Urothelium cell line (cell line): Measurements from ENCODE around the gene TNFAIP2.
"Not testable (repeated sequence)": the region's sequence is repeated elsewhere in the genome, so short reads cannot be mapped to it uniquely, and the experiment has no call there.

Experiments used
- DNase-seq: peaks from one replicate; pipeline ENCODE4 v3.0.0; 2011; ENCODE audit warnings: low spot score, mixed read lengths
- FAIRE-seq: peaks from 2 replicates; lab custom pipeline; 2011; peaks lifted over from hg19 to GRCh38; lab: Jason Lieb, UNC

TNFAIP2 gene

DNA sequence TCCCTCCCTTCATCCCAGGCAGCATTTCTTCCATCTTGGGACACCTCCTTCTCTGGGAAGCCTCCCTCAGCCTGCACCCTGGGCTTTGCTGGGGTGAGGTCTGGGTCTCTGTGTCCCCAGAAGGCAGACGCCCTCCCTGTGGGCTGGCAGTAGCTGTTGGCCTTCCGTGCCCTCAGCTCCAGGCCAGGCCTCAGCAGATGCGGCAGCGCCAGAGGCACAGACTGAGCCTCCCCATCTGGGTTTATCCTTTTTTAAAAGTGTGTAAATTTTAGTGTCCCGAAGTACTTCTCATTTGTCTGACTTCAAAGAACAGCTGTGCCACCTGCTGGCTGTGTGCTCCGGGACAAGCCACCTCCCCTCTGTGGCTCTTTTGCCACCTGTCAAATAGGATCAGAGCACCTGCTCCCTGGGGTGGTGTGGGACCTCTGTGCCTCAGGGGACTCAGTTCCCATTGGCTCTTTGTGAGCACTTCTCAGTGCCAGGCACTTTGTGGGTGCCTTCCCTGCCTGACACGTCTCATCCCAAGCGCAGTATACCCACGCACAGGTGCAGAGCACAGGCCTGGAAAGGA is 17.6 kb upstream of the TNFAIP2 start:
- no peak for FAIRE-seq
- no peak for DNase-seq

DNA sequence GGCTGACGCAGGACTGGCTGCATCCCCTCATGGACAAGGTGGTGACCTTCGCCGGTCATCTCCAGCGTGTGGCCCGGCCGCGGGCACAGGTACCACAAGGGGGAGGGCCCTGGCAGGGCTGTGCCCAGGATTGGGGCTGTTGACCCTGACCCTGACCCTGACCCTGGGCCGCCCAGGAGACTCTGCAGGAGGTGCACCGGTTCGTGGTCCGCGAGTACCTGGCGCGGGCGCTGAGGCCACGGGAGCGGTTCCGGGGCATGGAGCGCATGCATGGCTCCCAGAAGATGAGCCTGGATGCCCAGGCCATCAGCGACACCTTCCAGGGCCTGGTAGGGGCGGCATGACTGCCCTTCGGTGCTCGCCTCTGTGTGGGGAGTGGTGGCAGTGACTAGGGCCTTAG is 15.8 kb upstream of the TNFAIP2 start:
- no peak for DNase-seq
- FAIRE-seq, result no peak

DNA sequence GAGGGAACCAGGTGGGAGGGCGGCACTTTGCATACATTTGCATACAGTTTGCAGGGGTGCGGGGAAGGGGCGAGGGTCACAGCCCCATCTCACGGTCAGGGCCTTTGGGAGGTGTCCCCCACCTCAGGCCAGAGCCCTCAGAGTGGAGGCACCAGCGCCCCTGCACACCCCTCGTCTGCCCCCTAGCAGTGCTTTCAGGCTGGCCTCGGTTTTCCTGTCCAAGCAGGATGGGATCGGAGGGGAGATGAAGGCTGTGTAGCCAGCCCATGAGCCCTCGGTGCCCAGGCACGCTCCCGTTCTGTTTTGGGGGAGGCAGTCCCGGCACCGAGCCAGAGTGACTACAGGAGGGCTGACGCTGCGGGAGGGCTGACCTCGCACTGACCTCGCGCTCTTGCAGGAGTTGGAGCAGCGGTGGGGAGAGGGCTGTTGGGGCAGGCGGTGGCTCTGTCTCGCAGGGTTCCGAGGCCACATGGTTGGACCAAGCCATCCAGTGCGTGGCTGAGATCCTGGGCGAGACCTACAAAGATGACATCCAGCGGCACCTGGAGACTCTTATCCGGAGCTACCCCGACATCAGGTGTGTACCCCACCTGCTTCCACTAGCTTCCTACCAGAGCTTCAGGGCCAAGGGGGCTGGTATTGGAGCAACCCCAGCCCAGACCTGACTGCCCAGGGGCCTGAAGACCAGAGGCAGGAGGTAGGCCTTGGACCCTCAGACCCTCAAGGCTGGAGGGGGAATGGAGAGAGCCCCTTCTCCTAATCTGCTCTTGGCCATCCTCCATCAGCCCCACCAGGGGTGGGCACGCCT is 15.1 kb upstream of the TNFAIP2 start:
- DNase-seq (no peak), FAIRE-seq (no peak)

DNA sequence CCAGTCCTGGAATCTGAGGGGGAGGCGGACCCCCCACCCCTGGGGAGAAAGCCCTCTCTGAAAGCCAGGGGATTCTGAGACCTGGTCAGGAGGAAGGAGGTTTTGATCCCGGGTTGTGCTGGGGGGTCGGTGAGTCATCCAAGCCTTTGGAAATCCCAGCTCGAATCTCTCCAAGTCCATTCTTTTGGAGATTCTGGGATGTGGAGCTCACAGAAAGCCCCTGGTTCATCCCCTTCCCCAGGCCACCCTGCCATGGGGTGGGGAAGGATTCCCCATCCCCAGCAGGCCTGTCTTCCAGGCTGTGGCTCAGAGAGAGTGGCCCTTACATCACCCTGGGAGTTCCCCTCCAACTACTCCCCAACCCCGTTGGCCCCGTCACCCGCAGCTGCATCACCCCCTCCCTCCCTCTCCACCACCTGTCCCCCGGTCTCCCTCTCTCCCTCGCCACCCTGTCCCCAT is 14.5 kb upstream of the TNFAIP2 start:
- FAIRE-seq, result no peak
- DNase-seq, result peak; percentile 54

DNA sequence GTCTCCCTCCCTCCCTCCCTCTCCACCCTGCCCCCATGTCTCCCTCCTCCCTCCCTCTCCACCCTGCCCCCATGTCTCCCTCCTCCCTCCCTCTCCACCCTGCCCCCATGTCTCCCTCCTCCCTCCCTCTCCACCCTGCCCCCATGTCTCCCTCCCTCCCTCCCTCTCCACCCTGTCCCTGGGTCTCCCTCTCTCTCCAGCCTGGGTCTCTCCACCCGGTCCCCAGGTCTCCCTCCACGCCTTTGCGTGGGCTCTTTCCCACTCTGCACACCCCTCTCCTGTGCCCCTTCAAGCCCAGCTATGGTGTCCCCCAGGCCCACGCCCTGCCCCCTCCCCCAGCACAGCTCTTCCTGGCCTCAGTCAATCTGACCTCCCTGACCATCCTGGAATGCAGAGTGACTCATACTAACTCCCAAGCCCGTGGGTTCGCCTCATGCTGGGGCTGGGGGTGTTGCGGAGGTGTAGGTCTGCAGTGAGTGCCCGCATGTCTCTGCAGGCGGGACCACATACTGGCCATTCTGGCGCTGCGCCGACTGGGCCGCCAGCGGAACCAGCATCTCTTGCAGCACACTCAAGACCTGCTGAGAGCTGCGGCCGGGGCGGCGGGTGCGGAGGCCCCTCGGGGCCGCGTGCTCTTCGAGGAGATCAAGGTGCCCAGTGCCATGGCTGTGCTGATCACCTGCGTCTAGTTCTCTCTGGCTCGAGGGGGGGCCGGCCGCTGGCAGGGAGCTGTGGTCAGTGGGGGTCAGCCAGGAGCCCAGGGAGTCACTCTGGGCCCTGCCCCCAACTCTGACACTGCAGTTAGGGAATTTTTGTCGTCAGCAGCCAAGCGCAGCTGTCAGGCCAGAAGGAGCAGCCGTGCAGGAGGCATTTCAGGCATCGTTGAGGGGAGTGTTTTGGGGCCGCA is 13.5 kb upstream of the TNFAIP2 start:
- peak; percentile 67 for DNase-seq
- peak; percentile 32 for FAIRE-seq

DNA sequence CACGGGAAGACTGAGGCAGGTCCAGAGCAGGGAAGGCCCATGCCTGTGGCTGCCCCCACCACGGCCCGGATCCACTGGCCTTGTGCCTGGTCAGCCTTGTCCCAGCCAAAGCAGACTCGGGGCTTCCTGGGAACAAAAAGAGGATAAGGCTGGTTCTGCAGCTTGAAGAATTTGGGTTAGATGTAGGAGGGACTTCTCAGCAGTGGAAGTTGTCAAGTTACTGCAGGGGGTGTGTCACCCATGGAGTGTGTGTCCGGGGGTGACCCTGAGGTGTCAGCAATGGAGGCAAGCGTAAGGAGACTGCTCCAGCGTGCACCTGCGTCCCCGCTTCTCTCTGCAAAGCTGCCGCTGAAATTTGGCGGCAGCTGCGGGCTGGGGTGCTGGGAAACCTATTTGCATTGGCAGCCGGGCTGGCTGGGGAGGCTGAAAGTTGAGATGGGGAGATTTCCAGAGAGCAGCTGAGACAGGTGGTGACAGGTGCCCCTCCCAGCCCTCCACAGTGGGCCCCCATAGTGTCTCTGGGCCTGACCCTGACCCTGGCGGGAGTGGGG is 12.5 kb upstream of the TNFAIP2 start:
- FAIRE-seq, result no peak
- no peak for DNase-seq

DNA sequence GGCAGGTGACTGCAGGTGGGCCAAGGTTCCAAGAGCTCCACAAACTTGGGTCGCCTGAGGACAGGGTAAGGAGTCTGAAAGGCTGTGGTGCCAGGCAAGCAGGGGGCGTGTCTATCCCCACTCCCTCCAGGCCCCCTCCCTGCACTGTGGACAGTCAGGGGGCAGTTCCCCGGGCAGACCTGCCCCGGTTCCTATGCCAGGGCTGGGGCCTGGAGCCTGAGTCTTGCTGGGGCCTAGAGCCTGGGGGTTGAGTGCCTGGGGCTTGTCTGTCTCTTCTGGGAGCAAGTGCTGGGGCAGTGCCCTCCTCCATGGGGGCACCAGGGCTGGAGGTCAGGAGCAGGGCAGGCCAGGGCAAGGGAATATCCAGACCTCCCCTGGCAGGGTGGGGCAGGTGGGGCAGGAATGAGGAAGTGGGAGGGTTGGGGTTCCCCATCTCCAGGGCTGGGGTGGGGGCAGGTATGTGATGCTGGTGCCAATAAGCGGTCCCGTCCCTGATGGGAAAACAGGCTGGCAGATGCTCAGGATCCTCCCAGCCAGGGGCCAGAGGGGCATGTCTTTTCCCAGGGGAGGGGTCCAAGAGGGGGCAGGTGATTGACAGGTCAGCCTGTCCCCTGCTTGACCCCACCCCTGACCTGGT is 11.9 kb upstream of the TNFAIP2 start:
- FAIRE-seq (no peak), DNase-seq (no peak)

DNA sequence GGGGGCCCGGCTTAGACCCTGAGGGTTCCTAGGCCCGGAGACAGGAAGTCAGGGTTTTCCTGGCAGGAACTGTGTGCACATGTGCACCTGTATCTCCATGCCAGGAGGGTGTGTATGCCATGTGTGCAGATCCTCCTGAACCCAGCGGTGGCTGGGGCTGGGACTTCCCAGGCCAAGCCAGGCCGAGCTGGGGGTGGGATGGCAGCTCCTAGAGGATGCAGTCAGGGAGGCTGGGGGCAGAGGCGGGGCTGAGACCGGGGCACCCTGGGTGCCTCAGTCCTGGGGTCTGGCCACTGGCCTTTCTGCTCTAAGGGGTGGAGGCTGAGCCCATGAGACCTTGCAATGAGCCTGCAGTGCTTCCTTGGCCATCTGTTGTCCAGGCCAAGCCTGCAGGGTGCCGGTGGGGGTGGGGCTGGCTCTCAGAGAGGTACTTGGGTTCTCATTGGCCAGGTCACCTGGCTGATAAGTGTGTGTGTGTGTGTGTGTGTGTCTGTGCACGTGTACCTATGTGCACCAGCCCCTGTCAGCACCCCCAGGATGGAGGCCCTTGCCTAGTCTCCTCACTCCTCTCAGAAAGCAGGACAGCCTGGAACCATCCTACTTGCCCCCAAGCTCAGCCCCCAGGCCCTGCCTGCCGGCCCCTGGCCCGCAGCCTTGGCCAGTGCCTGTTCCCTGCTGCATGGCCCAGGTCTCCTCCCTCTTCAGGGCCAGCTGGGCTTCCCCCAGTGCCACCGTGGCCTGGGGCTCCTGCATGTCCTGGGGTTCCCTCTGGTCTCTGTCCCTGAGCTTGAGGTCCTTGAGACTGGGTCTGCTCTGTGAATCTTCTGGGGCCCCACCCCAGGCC is 10.6 kb upstream of the TNFAIP2 start:
- FAIRE-seq, result no peak
- DNase-seq, result no peak

DNA sequence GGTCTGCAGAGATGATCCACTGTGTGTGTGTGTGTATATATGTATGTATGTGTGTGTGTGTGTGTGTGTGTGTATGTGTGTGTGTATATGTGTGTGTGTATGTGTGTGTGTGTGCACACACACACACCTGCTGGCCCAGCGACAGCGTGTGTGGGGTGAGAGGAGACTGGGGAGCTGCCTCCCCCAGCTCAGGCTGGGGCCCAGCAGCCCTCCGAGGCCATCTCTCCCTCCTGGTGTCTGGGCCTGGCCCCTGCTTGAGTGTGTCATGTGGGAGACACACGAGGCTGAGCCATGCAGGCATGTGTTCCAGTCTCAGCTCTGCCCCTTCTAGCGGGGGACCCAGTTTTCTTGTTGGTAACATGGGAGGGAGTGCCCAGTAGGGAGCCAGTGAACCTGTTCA is 10.0 kb upstream of the TNFAIP2 start:
- FAIRE-seq (no peak), DNase-seq (no peak)

DNA sequence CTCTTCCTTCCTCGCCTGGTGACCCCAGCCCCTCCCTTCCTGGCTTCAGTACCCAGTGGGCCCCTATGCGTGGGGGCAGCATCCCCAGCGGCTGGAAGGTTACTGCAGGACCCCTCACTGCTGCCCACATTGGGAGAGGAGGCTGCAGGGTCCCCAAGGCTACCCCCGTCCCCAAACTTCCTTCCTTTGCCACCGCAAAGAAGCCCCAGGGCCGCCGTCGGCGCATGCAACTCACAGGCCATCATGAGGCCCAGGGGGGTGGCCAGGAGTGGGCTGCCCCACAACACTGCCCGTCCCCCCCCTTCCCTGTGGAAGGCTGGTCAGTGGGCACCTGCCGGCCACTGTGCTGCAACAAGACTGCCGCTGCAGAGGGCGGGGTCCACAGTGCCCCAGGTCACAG is 9.5 kb upstream of the TNFAIP2 start:
- no peak for FAIRE-seq

DNA sequence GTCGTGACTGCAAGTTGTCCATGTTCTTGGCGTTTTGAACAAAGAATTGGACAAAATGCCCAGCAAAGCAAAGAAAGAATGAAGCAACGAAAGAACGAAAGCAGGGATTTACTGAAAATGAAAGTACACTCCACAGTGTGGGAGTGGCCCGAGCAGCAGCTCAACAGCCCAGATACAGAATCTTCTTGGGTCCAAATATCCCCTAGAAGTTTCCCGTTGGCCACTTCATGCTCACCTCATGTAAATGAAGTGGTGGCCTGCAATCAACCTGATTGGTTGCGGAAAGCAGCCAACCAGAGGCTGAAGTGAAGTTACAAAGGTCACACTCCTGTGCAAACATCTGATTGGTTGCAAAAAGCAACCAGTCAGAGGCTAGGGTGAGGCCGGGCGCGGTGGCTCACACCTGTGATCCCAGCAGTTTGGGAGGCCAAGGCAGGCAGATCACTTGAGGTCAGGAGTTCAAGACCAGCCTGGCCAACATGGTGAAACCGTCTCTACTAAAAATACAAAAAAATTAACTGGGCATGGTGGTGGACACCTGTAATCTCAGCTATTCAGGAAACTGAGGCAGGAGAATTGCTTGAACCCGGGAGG is 8.1 kb upstream of the TNFAIP2 start:
- not testable (repeated sequence) for DNase-seq, FAIRE-seq

More for the DNA sequence above, 9.5 kb upstream of the TNFAIP2 start:
- no peak for DNase-seq

DNA sequence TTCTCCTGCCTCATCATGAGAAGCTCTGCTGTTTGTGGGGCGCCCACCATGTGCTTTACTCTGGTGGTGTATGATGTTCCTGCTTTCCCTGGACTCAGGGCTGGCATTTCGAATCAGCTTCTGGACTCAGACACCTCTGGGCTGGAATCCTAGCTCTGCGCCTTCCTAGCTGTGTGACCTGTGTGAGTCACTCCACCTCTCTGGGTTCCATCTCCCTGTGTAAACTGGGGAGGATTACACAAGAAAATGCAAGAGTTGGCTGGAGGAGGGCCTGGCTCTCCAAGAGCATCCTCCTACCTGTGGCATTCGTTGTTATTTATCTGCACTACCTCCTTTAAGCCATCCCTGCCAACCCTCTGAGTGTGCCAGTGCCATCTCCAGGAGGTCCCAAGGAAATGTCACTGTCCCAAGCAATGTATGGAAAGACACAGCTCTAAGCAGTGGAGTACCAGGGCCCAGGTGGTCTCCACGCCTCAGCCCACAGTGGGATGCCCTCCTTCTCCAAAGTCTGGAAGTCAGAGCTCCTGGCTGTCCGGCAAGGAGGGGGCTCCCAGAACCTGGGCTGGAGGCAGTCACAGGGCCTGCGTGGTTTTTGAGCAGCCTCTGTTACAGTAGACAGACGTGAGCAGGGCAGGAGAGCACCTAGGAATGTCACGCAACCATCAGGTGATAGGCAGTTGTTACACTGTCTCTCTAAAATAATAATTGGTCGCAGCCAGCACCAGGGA is 7.3 kb upstream of the TNFAIP2 start:
- DNase-seq, result no peak
- no peak for FAIRE-seq

DNA sequence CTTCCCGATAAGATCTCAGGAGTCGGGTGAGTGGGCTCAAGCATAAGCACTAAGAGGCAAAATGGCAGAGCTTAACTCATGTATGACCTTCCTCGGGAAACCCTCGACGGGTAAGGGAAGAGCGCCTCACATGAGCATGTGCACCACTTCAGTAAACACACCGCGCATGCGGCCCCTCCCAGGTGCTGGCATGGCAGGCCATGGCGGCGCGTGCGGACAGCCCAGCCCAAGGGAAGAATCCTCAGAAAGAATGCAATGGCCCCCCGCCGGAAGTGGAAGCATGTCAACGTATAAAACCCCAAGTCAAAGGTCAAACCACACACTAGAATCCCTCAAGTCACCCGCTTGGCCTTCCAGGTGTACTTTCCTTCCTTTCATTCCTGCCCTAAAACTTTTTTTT is 6.6 kb upstream of the TNFAIP2 start:
- peak; percentile 47 for DNase-seq
- FAIRE-seq, result no peak

DNA sequence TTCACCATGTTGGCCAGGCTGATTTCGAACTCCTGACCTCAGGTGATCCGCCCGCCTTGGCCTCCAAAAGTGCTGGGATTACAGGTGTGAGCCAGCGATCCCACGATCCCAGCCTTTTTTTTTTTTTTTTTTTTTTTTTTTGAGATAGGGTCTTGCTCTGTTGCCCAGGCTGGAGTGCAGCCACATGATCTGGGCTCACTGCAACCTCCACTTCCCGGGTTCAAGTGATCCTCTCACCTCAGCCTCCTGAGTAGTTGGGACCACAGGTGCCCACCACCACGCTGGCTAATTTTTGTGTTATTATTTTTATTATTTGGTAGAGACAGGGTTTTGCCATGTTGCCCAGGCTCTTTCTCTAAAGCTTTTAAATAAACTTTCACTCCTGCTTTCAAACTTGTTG is 5.8 kb upstream of the TNFAIP2 start:
- FAIRE-seq, DNase-seq: not testable (repeated sequence)

DNA sequence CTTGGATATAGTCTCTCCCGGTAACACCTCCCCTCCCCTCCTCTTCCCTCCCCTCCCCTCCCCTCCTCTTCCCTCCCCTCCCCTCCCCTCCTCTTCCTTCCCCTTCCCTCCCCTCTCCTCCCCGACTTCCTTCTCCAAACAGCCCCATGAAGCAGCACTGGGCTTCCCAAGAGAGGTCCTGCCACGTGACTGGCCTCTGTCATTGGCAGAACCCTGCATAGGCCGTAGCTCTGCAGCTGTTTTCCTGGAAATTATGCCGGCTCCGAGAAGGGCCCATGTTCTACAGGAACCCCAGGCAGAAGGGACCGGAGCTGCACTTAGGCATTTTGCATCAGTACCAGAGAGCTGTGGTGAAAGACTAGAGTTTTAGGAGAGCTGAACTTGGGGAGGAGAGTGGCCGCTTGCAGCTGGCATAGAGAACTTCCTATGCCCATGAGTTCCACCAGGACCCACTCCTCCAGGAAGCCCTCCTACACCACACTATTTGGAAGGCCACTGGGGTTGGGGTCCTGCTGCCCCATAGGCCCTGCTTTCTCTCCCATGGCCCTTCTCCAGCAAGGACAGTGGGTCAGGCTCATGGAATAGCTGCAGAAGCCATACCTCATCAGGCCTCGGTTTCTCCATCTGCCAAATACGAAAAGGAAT is 5.1 kb upstream of the TNFAIP2 start:
- FAIRE-seq (no peak), DNase-seq (no peak)

DNA sequence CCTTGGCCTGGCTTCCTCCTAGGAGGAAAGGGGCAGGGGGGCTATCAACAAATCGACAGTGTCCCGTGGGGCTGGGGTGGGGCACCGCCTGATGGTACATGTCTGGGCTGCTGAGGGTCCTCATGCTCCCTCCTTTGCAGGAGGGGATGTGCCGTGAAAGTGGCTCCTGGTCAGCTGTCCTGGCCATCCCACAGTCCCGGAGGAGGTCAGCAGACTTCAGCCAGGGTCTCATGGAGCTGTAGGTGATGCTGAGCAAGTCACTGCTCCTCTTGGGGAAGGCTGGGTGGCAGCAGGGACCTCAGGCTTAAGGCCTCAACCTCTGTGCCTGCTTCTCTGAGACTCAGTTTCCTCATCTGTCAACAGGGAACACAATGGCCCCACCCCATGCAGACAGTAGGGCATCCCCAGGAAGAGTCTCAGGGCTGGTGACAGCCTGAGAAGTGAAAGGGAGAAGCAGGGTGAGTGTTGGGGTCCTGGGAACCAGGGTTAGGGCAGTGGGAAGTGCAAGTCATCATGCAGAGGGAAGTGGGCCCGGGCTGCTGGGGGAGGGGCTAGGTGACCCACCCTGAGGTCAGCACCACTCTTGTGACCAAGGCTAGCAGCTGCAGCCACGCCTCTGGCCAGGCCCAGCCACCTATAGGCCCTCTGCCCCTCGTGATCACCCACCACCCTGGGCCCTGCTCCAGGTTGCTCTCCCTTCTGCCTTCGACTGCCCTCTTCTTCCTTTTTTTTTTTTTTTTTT is 4.4 kb upstream of the TNFAIP2 start:
- DNase-seq (no peak), FAIRE-seq (no peak)

DNA sequence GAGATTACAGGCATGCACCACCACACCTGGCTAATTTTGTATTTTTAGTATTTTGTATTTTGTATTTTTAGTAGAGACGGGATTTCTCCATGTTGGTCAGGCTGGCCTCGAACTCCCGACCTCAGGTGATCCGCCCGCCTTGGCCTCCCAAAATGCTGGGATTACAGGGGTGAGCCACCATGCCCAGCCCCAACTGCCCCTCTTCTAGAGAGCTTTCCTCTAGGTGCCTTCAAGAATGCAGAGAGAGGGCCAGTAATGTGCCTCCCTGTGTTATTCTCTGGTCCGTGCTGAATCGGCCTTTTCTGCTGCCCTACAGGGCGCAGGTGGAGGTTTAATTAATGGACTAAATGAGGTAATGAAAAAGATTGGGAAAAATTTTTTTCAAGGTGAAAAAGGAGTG is 3.7 kb upstream of the TNFAIP2 start:
- DNase-seq, FAIRE-seq: not testable (repeated sequence)
